C4-2B (cell line): ENCODE results near the gene GGN.

Experiments
- ZFX ChIP-seq: fragments of 450-650 bp; IDR thresholded peaks from 2 replicates; pipeline ENCODE4 v1.6.1; 2017
- TF ChIP-seq, protein P1 (sequence below): fragments of 450-650 bp; conservative IDR thresholded peaks from 2 replicates; pipeline ENCODE4 v1.5.1; 2017; ENCODE audit warnings: mild to moderate bottlenecking

DNA sequence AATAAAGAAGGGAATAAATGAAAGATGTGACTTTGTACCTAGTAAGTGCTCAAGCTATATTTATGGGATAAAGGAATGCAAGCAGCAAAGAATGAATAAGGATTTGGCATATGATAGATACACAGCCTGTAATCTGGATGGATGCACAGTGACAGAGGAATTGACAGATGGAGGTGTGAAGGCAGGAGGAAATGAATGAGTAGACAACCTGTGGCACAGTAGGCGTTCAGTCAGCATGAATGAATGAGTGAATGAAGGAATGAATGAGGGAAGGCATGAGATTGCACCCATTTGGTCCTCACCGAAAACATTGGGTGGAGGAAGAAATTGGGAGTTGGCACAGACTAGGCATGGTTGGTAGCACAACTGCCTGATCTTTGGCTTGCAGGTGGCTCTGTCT is 18.2 kb downstream of the GGN start:
- TF ChIP-seq, protein P1, sequence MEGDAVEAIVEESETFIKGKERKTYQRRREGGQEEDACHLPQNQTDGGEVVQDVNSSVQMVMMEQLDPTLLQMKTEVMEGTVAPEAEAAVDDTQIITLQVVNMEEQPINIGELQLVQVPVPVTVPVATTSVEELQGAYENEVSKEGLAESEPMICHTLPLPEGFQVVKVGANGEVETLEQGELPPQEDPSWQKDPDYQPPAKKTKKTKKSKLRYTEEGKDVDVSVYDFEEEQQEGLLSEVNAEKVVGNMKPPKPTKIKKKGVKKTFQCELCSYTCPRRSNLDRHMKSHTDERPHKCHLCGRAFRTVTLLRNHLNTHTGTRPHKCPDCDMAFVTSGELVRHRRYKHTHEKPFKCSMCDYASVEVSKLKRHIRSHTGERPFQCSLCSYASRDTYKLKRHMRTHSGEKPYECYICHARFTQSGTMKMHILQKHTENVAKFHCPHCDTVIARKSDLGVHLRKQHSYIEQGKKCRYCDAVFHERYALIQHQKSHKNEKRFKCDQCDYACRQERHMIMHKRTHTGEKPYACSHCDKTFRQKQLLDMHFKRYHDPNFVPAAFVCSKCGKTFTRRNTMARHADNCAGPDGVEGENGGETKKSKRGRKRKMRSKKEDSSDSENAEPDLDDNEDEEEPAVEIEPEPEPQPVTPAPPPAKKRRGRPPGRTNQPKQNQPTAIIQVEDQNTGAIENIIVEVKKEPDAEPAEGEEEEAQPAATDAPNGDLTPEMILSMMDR, result no peak
- TF ChIP-seq ZFX, result no peak
